Activated naive CD4-positive, alpha-beta T cell (primary cell): ENCODE data around the gene EFNA4.

Experiments used
- DNase-seq, 4 experiments: peaks; one replicate each; lab custom pipeline; 2025; lab: John Stamatoyannopoulos, UW

Gene EFNA4

DNA sequence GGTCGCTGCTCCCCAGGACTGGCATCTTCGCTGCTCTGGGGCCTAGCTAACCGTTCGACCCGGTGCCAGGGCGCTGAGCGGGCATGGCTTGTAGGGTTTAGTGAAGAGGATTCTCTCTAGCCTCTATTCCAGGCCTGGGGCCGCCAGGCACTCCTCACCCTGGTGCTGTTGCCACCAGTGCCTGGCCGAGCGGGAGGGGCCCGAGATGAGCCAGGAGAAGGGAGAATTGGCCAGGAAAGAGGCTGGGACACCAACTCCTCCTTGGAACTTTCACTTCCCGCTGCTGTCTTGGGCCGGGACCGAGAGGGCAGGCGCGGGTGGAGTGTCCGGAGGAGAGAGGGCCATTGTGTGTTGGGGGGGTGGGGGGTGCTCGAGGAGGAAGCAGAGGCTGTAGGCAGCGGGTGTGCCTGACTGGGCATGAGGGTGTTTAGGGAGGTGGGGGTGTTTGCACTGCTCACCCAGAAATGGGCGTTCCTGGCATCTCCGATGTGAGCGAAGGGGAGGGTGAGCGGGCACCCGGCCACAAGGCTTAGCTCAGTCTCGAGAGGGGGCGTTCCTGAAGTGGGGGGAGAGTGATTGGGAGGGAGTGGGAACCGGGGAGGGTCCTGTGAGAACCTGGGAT lies 11.7 kb upstream of the EFNA4 start:
- DNase-seq = peak in 3 of 4 experiments; percentile 8 to 40 (median 18)

DNA sequence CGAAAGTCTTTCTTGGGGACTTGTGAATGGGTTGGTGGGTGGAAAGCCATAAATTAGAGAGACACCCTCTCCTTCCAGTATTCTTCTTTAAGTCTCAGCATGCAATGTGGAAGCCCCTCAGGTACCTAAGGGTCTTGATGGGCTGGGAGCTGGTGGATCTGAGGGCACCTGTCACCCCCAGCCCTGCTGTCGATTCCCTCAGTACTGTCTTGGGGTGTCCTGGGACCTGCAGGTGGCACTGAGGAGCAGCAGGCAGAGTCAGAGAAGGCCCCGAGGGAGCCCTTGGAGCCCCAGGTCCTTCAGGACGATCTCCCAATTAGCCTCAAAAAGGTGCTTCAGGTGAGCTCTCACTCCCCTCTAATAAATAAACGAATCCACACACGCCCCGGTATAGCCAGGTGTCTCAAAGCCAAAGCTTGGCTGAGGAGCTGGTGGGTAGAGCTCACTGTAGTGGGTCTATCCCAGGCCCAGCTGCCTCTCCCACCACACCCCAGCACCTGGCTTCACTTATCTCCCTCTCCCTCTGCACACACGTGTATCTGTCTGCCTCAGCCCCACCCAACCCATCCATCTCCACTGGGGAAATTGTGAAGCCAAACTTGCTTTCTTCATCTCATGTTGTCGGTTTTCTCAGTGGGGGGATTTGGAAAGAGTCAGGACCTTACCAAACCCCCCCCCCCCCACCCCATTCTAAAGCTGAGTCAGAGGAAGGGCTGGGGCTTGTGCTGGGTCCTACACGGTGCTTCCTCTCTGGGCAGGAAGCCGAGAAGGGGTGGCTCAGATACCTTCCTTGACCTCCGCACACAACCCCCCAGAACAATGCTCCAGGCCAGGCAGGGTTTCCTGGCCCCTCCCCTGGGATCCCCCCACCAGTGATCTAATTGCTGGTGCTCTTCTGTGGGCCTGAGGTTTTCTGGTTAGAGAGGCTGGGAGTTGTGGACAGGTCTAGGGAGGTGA lies 10.8 kb upstream of the EFNA4 start:
- no peak for DNase-seq

DNA sequence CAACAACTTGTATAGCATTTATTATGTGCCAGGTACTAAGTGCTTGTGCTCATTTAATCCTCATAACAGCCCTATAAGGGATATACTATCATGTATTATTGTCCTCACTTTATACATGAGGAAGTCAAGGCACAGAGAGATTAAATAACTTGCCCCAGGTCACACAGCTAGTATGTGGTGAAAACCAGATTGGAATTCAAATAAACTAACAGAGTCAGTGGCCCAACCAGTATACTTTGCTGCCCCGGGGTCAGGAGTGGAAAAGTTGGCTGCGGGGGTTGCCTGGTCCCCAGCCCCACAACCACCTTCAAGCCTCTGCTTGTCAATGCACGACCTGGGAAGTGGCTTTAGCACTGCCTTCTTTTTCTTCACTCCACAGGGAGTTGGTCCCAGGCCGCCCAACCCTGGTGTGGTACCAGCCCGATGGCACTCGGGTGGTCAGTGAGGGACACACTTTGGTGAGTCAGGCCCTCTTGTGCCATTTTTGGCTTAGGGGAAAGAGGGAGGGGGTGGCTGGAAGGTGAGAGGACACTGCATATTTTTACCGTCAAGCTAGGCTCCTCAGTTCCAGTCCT lies 9.9 kb upstream of the EFNA4 start:
- no peak for DNase-seq

DNA sequence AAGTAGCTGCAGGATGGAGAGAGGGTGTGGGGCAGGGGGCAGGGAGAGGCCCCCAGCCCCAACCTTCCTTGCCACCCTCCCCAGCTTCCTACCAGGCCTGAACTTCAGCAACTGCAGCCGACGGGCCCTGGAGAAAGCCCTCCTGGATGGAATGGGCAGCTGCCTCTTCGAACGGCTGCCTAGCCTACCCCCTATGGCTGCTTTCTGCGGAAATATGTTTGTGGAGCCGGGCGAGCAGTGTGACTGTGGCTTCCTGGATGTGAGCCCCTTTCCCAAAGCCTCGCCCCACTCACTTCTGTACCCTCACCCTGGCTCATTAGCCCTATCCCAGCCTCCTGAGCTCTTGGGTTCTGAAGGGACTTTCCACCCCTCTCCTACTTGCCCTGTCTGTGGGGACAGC lies 6.4 kb upstream of the EFNA4 start:
- no peak for DNase-seq

DNA sequence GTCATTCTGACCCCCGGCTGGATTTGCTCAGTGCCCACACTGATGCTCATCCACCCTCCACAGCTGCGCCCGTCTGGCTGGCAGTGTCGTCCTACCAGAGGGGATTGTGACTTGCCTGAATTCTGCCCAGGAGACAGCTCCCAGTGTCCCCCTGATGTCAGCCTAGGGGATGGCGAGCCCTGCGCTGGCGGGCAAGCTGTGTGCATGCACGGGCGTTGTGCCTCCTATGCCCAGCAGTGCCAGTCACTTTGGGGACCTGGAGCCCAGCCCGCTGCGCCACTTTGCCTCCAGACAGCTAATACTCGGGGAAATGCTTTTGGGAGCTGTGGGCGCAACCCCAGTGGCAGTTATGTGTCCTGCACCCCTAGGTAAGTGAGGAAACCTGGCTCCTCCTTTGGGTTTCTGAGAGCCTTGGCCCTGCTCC lies 5.7 kb upstream of the EFNA4 start:
- no peak for DNase-seq

DNA sequence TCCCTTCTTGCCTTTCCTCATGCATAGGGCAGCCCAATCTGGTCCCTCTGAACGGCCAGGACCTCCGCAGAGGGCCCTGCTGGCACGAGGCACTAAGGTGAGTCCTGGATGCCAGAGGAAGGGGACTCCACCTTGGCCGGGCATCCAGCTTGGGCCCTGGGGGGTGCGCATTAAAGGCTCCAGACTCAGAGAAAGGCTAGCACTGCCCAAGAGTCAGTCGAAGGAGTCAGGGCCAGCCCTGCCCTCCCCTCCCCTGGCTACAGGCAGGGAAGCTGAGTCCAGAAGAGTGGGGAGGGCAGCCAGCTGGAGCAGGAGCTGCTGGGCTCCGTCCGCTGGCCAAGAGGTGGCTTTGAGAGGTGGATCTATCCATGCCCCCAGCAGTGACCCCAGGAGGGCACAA lies 2.8 kb upstream of the EFNA4 start:
- DNase-seq = no peak

DNA sequence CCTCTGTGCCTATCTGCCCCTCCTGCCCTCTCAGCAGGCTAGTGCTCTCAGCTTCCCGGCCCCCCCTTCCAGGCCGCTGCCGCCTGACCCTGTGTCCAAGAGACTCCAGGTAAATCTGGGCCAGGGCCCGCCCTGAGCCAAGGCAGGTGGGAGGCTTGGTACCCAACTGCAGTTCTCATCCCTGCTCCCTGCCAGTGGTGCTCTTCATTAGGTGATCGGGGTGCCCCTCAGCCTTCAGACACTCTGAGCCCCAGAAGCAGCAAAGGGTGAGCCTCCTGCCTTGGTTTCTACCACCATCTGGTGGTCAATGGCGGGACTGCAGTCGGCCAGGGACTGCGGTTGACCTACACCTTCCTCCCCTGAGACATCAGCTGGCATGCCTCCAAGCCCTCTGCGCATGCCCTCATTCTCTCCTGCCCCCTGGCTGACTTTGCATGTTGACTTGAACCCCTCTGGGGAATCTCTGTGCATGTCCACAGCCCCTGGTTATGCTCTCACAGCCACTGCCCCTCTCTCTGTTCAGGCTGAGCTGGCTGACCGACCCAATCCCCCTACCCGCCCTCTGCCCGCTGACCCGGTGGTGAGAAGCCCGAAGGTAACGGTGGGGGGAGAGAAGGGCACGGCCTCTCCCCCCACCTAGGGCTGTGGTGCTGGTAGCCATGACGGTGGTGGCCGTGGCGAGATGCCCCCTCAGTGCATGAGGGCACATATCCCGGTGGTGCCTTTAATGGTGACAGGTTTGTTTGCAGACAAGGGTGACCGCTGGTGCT lies 2.0 kb upstream of the EFNA4 start:
- DNase-seq = peak; percentile 81 to 97 (median 95)

DNA sequence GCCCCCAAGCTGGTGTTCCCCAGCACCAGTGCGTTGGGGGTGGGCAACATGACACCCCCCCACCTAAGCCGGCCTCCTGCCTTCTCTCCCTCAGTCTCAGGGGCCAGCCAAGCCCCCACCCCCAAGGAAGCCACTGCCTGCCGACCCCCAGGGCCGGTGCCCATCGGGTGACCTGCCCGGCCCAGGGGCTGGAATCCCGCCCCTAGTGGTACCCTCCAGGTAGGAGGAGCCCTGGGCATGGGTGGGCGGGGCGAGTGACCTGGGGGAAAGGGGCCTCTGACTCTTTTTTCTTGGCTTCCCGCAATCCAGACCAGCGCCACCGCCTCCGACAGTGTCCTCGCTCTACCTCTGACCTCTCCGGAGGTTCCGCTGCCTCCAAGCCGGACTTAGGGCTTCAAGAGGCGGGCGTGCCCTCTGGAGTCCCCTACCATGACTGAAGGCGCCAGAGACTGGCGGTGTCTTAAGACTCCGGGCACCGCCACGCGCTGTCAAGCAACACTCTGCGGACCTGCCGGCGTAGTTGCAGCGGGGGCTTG lies 1.3 kb upstream of the EFNA4 start:
- no peak for DNase-seq

DNA sequence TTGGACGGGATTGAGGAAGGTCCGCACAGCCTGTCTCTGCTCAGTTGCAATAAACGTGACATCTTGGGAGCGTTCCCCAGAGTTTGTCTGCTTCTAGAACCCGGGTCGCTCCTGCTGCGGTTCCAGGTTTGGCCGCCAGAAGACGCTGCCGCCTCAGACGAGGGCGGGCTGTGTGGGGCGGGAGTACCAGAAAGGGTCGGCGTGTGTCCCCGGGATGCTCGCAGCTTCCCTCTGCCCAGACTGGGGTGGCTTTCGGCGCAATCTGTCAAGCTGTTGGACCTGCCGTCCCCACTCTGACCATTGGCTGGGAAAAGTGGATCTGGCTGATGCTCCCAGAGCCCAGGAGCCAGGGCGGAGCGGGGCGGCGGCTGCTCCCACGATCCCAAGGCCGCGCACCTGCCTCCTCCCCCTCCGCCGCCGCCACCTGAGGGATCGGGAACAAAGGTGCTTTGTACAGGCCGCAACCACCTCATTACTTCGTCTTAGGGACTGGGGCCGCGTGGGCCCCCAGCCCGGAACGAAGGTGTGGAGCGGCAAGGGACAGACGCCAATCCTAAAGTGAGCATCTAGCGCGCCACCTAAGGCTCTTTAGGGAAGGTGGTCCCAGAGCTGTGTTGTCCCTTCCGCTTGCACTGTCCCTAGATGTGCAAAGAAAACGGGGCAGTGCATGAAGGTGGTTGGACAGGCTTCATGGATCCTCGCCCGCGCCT lies 683 bp upstream of the EFNA4 start:
- peak; percentile 32 to 72 (median 50) for DNase-seq

DNA sequence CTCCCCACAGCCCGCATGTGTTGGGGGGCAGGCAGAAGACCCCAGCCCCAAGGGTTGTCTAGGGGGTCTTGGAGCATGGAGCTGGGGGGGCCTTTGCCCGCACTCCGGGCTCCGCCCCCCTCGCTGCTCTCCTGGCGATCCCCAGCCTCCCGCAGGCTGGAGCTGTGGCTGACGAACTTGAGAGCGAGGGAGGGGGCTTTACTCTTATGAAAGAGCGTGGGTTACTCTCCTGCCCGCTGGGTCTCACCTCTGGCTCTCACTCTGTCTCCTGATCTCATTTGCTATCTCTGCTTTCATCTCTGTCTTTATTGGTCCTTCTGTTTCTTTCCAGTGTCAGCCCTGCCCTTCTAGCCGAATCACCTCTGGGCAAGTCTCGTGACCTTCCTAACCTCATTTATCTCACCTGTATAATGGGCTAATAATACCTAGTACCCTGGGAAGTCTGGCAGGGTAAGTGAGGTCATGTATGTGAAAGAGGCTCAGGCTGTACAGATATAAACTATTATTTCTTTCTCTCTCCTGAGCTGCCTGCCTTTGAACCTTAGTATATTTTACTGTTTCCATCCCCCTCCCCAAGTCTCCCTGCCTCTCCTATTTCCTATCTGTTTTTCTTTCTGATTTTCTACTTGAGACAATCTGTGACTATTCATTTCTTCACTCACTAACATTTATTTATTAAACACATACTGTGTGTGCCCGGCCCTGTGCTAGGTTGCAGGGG lies 731 bp downstream of the EFNA4 start:
- DNase-seq = no peak

DNA sequence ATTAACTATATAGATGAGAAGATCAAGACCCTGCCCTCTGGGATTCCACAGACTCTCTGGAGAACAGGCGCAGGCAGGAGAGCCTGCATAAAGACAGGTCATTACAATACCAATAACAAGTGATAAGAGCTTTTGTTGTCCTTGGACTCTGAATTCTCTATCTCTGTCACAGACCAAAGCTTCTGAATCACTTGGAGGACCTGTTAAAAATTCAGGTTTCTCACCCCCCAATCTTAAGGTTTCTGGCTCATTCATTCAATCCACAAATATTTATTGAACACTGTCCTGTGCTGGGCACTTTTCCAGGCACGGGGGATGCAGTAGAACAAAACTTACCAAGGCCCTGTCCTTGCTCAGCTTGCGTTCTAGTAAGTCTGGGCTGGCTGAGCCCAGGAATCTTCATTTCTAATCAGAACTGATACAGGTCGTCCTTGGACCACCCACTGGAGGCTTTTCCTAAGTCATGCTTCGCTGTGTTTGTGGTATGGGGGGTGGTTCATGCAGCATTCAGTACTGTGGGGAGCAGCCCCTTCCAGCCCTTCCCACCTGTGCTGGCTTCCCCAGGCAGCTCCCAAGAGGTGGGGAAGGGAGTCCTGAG lies 1.4 kb downstream of the EFNA4 start:
- no peak for DNase-seq

DNA sequence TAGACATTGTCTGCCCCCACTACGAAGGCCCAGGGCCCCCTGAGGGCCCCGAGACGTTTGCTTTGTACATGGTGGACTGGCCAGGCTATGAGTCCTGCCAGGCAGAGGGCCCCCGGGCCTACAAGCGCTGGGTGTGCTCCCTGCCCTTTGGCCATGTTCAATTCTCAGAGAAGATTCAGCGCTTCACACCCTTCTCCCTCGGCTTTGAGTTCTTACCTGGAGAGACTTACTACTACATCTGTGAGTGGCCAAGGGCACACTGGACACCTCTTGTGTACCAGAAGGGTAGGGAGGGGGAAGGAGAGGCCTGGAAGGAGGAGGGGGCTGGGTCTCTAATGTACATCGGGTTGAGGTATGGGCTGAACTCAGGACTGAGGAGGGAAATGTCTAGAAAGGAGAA lies 3.2 kb downstream of the EFNA4 start:
- DNase-seq = no peak

DNA sequence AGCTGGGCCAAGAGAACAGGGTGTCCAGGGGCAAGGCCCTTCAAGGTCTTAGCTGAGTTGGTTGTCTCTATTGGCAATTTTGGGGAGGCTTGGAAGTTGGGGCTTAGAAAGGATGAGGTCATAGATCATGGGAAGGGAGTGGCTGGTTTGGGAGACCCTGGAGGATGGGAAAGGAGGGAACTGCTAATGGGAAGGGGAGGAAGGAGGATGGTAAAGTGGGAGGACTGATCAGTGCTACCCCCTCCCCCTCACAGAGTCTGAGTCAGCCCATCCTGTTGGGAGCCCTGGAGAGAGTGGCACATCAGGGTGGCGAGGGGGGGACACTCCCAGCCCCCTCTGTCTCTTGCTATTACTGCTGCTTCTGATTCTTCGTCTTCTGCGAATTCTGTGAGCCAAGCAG lies 5.1 kb downstream of the EFNA4 start:
- no peak for DNase-seq

DNA sequence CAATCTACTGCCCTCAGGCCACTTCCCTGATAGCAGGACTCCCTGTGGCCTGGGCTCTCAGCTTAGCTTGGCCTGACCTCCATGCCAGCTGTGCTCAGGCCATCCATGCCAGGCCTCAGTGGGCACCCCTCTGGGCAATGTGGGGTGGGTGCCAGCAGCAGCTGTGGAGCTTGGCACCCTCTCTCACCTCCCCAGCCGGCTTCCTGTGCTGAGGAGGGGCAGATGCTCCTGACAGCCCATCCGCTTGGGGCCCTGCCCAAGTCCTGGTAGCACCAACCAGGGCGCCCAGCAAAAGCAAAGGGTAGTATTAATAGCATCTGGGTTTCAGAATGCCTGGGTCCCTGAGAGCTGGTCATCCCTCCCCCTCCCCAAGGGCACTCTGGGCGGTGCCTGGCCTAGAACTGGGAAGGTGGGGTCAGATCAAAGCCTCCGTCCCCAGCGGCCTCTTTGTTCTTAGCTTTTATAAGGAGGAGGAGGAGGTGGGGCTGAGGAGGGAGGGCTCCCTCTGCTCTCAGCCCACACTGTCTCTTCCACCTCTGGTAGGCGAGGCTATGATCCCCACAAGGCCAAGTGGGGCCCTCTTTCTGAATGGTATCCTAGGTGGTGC lies 6.1 kb downstream of the EFNA4 start:
- DNase-seq = no peak

DNA sequence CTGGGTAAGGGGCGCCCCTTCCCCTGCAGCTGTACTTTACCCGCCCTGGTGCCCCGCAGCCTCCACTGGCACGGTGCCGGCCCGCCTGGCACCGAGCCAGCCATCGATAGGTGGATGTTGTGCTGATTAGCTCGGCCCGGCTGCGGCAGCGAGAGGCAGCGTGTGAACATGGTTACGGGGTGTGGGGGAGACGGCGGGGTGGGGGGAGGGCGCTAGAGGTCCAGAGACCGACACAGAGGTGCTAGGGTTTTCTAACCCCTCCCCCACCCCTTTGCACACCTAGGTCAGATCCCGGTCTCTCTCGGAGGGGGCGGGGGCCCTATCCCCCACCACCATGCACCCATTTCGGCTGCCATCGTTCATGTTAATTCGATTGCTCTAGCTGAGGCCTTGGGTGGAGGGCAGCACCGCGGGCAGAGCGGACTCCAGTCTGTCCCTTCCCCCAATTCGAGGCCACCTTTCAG lies 6.7 kb downstream of the EFNA4 start:
- DNase-seq = no peak

DNA sequence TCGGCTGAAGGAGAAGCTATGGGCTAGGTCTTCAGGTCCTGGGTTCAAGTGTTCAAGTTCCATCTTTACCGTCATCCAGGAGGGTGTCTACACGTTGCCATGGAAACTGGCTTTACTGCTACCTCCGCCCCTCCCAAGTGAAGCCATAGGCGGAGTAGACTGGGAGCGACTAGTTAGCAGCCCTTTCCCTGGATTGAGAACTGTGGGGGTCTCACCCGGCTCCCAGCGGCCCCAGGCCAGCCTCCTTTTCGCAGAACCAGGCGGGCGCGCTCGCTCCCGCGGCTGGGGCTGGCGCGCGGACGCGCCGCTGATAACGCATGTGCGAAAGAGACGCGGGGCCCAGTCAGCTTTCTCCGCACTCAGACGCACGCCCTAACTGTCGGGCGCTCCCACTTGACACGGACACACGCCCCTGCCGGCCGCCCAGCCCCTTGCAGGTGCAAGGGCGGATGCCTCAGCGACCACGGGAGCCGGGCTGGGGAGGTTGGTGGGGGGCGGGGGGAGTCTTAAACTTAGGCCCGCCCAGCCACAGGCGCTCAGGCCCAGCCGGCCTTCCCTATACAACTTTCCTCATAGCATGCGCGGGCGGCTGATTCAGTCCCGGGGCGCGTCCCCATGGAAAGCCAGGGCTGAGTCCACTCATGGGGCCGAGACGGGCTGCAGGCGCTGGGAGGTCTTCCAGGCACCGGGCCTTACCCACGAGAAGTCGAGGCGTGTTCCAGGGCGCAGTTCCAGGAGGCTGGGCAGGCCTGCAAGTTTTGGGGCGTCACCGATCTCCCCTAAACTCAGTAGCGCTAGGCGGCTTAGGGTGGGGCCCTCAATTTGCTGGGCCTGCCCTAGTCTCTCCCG lies 7.4 kb downstream of the EFNA4 start:
- peak; percentile 25 to 75 (median 52) for DNase-seq

DNA sequence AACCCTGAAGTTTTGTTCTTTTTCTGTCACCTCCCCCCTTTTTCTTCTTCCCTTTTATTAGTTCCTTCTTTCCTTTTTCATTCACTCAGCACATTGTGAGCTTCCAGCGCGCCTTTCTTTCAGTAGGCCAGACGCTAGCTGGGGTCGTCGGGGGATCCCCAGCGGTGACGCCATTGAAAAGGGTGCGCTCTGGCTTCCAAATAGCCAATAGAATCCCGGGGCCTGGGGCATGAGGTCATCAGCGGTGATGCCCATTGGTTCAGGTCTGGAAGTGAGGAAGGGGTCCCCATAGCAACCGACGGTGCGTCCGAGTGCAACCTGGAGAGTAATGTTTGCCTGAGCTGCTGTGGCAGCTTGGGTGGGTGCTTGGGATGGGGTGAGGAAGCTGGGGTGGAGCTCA lies 8.2 kb downstream of the EFNA4 start:
- DNase-seq = no peak

DNA sequence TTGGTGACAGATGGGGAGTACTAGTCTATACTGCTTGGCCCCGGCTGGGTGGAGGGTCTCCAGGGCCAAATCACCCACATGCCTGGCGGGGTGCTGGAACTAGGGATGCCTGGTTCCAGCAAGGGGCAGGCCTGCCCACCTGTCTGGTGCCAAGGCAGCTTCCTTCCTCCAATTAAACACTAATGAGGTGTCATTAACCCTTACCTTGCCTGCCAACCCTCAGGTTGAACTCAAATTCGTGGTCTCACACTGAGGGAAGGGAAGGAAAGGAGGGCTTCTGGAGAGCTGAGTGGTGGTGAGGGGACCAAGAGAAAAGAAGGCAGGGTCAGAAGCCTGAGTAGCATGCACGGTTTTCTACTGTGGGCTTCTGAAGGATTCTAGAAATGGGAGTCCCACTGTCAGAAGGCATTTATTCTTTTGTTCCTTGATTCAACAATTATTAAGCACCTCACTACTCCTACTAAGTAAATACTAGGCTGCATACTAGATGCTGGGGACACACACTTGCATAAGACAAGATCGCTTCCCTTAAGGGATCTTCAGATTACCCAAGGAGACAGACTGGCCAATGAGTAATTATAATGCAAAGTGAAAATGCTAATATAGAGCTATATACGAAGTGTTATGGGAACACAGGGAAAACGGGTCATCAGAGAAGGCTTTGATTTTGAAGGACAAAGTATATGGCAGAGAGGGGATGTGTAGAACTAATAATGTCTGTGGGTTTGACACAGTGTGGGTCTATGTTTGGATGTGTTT lies 9.2 kb downstream of the EFNA4 start:
- no peak for DNase-seq
